Measurements from ENCODE around the gene LRFN5.
A peak's percentile ranks its signal among the peaks of the same experiment; 100 is the strongest.

Gene LRFN5

GRCh38 chr14:41900644-41901043 is 294.0 kb downstream of the LRFN5 start:
- no peak for DNase-seq

GRCh38 chr14:41901089-41901488 is 294.4 kb downstream of the LRFN5 start:
- DNase-seq: no peak

GRCh38 chr14:41905394-41905964 is 298.8 kb downstream of the LRFN5 start:
- DNase-seq: no peak

- peak; percentile 2 for DNase-seq
Measured at GRCh38 chr14:41911155-41911554, 304.5 kb downstream of the LRFN5 start.

GRCh38 chr14:41913398-41913797 is 306.7 kb downstream of the LRFN5 start:
- DNase-seq: no peak

- DNase-seq: no peak
Measured at GRCh38 chr14:41915732-41916131, 309.1 kb downstream of the LRFN5 start.

- DNase-seq: no peak
Measured at GRCh38 chr14:41916313-41916712, 309.6 kb downstream of the LRFN5 start.

- peak; percentile 12 for DNase-seq
Measured at GRCh38 chr14:41925409-41925808, 318.7 kb downstream of the LRFN5 start.

- no peak for DNase-seq
Measured at GRCh38 chr14:41950428-41951151, 343.9 kb downstream of the LRFN5 start.
